A549 (cell line): ENCODE results near the gene CTCF. TPM values are rescaled to one million over a fixed set of nuclear protein-coding genes. Genes with fewer than 3 reads are reported as not detected.

Experiments used
- ATAC-seq, 2 experiments: fragments of 200-7000 bp in 1 of 2; fragments of >200 bp in 1 of 2; cut with Nextera tagmentation in 1 of 2; cut with Tn5 transposase in 1 of 2; 3 replicates each; pipeline versions ENCODE4 v1.8.0 to v1.9.1; 2018 to 2020; ENCODE audit warnings: mild to moderate bottlenecking in 1 of 2, moderate library complexity in 1 of 2
- CTCF ChIA-PET: fragments of 300-600 bp; sonication (Branson Sonifier 250); formaldehyde crosslinking; extraction: SDS; loops from one replicate; lab custom pipeline; 2021; ENCODE audit warnings: antibody characterized with exemption, inconsistent platforms; lab: Yijun Ruan, JAX
- POLR2A ChIA-PET: fragments of 350-600 bp; formaldehyde crosslinking; extraction: SDS; loops from one replicate; lab custom pipeline; 2021; ENCODE audit warnings: antibody characterized with exemption, inconsistent platforms; lab: Yijun Ruan, JAX
- DNase-seq, 2 experiments: peaks; one replicate each; pipeline versions ENCODE4 v3.0.0 to v3.0.0-alpha.2; 2011 to 2016; ENCODE audit warnings: low read depth in 1 of 2, low spot score in 1 of 2
- FAIRE-seq: peaks from 2 replicates; lab custom pipeline; 2011; peaks lifted over from hg19 to GRCh38; lab: Jason Lieb, UNC
- H3K27ac ChIP-seq, 2 experiments: fragments of >200 bp; sonication (Bioruptor Twin); formaldehyde crosslinking; 3 replicates each; pipeline ENCODE4 v1.5.1; 2016 to 2017
- H3K4me1 ChIP-seq: fragments of >200 bp; sonication (Bioruptor Twin); formaldehyde crosslinking; 3 replicates; pipeline ENCODE4 v1.6.1; 2016
- H3K4me2 ChIP-seq: fragments of >200 bp; sonication (Bioruptor Twin); formaldehyde crosslinking; 3 replicates; pipeline ENCODE4 v1.6.1; 2016
- H3K4me3 ChIP-seq: fragments of >200 bp; sonication (Bioruptor Twin); formaldehyde crosslinking; 3 replicates; pipeline ENCODE4 v1.5.1; 2016
- H3K9me3 ChIP-seq: fragments of >200 bp; sonication (Bioruptor Twin); formaldehyde crosslinking; 3 replicates; pipeline ENCODE4 v1.6.1; 2016
- BCL3 ChIP-seq: fragments of >200 bp; sonication (Bioruptor Twin); formaldehyde crosslinking; IDR thresholded peaks from 3 replicates; pipeline ENCODE4 v1.6.1; 2016
- CBX2 ChIP-seq: fragments of 200-600 bp; sonication (generic); IDR thresholded peaks from 2 replicates; pipeline ENCODE4 v1.6.1; 2016; ENCODE audit warnings: low read depth, mild to moderate bottlenecking, borderline replicate concordance
- CEBPB ChIP-seq, 2 experiments: fragments of >200 bp in 1 of 2; sonication (Bioruptor Twin) in 1 of 2; formaldehyde crosslinking in 1 of 2; IDR thresholded peaks; 2 replicates each; pipeline ENCODE4 v1.6.1; 2012 to 2016
- CTCF ChIP-seq: fragments of >200 bp; sonication (Bioruptor Twin); formaldehyde crosslinking; IDR thresholded peaks from 3 replicates; pipeline ENCODE4 v1.5.1; 2016
- E2F6 ChIP-seq: IDR thresholded peaks from 2 replicates; pipeline ENCODE4 v1.6.1; 2012; ENCODE audit warnings: low read depth, borderline replicate concordance
- EP300 ChIP-seq, 2 experiments: fragments of >200 bp; sonication (Bioruptor Twin); formaldehyde crosslinking; IDR thresholded peaks; 2 replicates in 1 of 2; 3 replicates in 1 of 2; pipeline ENCODE4 v1.6.1; 2016 to 2017
- JUN ChIP-seq, 2 experiments: fragments of >200 bp; sonication (Bioruptor Twin); formaldehyde crosslinking; IDR thresholded peaks; 2 replicates in 1 of 2; 3 replicates in 1 of 2; pipeline ENCODE4 v1.6.1; 2016 to 2017
- REST ChIP-seq: fragments of 200-600 bp; sonication (generic); IDR thresholded peaks from 2 replicates; pipeline ENCODE4 v1.6.1; 2016; ENCODE audit warnings: antibody characterized with exemption, mild to moderate bottlenecking, moderate library complexity
- WGBS: methylation state at CpG from one replicate; pipeline ENCODE4 v1.1.6; 2017; ENCODE audit errors: missing lambda C conversion rate; 5-methylcytosine and 5-hydroxymethylcytosine counted together
- polyA plus RNA-seq, 4 experiments: library from polyadenylated mRNA; depleted of rRNA in 3 of 4; stranded (reverse); fragments of >200 nt; fragmentation: RNase III in 1 of 4; extraction: RNeasy Plus Mini Kit Qiagen cat#74134 plus additional on column Dnase treatment in 1 of 4; gene quantifications; 2 replicates in 3 of 4; 3 replicates in 1 of 4; pipeline ENCODE4 v1.2.3, GENCODE V29; 2011 to 2017

Gene CTCF
- polyA plus RNA-seq, 2 of the 4 experiments (the other 2 are of a cell fraction): 42.5 to 58.4 TPM

GRCh38 chr16:67563708-67564468, 1.6 kb downstream of the CTCF start:
- no peak for ATAC-seq
- POLR2A ChIA-PET: interaction anchor here (2.1 to 3.4 kb wide), 2 partner anchors 42 to 96 kb away, joined by 8 to 17 read pairs; partner anchors contain the start of genes ACD and PARD6A
- TF ChIP-seq E2F6: no peak
- TF ChIP-seq EP300 (IDR thresholded peaks at IDR 0.05): no peak
- peak; percentile 92 to 97 for TF ChIP-seq CEBPB (IDR thresholded peaks at IDR 0.05)
- TF ChIP-seq JUN (IDR thresholded peaks at IDR 0.05): no peak
- Histone ChIP-seq H3K4me3 (peak overlapping the region; percentile 87), H3K27ac (peak overlapping the region; percentile 99 to 100), H3K4me1 (peaks cover 17% of the 10 kb centered on the region), H3K9me3 (no peaks in the 10 kb centered on the region), H3K4me2 (peak overlapping the region; percentile 93)
- DNase-seq: peak in 1 of 2 experiments; percentile 47
- no peak for FAIRE-seq
- 6% methylated on average over 20 of the region's 20 CpGs for WGBS
- CTCF ChIA-PET: interaction anchor here (0.6 to 6.9 kb wide), 28 partner anchors 10 to 1000 kb away, joined by 3 to 80 read pairs (median 10); partner anchors contain the start of genes C16orf86, CARMIL2, ENKD1 and KCTD19

- ChIA-PET CTCF (interaction anchor here (0.6 to 6.9 kb wide), 4 partner anchors 11 to 80 kb away, joined by 4 to 45 read pairs (median 20); partner anchors contain the start of gene CARMIL2), POLR2A (no interaction called here)
- no peak overlapping the region for H3K27ac ChIP-seq
- no peak overlapping the region; the same call in 2 of the 3 replicates for H3K4me2 ChIP-seq
- H3K9me3 ChIP-seq: no peaks in the 10 kb centered on the region
- no peak for DNase-seq
- no peak for FAIRE-seq
- TF ChIP-seq EP300 (IDR thresholded peaks at IDR 0.05): no peak
- TF ChIP-seq, all 56 proteins: peak for 0
- H3K4me1 ChIP-seq: peaks cover 17% of the 10 kb centered on the region
- WGBS: 93% methylated on average over 8 of the region's 8 CpGs
- no peak for ATAC-seq
- H3K4me3 ChIP-seq: no peak overlapping the region
Measured at GRCh38 chr16:67565470-67566100, 3.3 kb downstream of the CTCF start.

- Histone ChIP-seq H3K4me2 (no peak overlapping the region), H3K4me3 (no peak overlapping the region), H3K9me3 (no peaks in the 10 kb centered on the region), H3K4me1 (peaks cover 9% of the 10 kb centered on the region), H3K27ac (no peak overlapping the region)
- ChIA-PET CTCF (interaction anchor here (0.9 to 6.0 kb wide), 7 partner anchors 8 to 96 kb away, joined by 3 to 36 read pairs (median 3); partner anchors contain the start of genes CARMIL2 and CTCF), POLR2A (no interaction called here)
- FAIRE-seq (no peak), ATAC-seq (no peak), DNase-seq (no peak)
- TF ChIP-seq CBX2: no peak
- no peak for TF ChIP-seq CTCF
- TF ChIP-seq BCL3: no peak
- no peak for TF ChIP-seq REST
- 96% methylated on average over 2 of the region's 2 CpGs for WGBS
Measured at GRCh38 chr16:67571464-67571863, 9.1 kb downstream of the CTCF start.
